Karpas-422 (cell line): ENCODE results near the gene LPCAT1. TPM values are rescaled to one million over a fixed set of nuclear protein-coding genes. Genes with fewer than 3 reads are reported as not detected.

Source experiments
- DNase-seq: peaks from one replicate; pipeline ENCODE4 v3.0.0-alpha.2; 2015
- H2AFZ ChIP-seq: fragments of 200-600 bp; sonication (generic); 2 replicates; pipeline ENCODE4 v1.6.1; 2014; ENCODE audit warnings: antibody characterized with exemption, low read length, mixed read lengths
- H3K27ac ChIP-seq: fragments of 200-600 bp; sonication (generic); 2 replicates; pipeline ENCODE4 v1.5.1; 2014; ENCODE audit warnings: mild to moderate bottlenecking, low read length, moderate library complexity
- H3K27me3 ChIP-seq: fragments of 200-600 bp; sonication (generic); 2 replicates; pipeline ENCODE4 v1.6.1; 2014; ENCODE audit warnings: low read length, mixed read lengths
- H3K36me3 ChIP-seq: fragments of 200-600 bp; sonication (generic); 2 replicates; pipeline ENCODE4 v1.6.1; 2014; ENCODE audit warnings: low read length, mixed read lengths; ENCODE audit not compliant: insufficient read depth
- H3K4me1 ChIP-seq: fragments of 200-600 bp; sonication (generic); 2 replicates; pipeline ENCODE4 v1.6.1; 2014; ENCODE audit warnings: mild to moderate bottlenecking, low read length, mixed read lengths
- H3K4me2 ChIP-seq: fragments of 200-600 bp; sonication (generic); 2 replicates; pipeline ENCODE4 v1.6.1; 2014; ENCODE audit warnings: low read length, low read depth, mild to moderate bottlenecking; ENCODE audit not compliant: poor library complexity, severe bottlenecking
- H3K4me3 ChIP-seq: fragments of 200-600 bp; sonication (generic); 2 replicates; pipeline ENCODE4 v1.5.1; 2014; ENCODE audit warnings: mild to moderate bottlenecking, antibody characterized with exemption, low read length, mixed read lengths
- H3K79me2 ChIP-seq: fragments of 200-600 bp; sonication (generic); 2 replicates; pipeline ENCODE4 v1.6.1; 2014; ENCODE audit warnings: mild to moderate bottlenecking, low read length, mixed read lengths
- H3K9ac ChIP-seq: fragments of 200-600 bp; sonication (generic); 2 replicates; pipeline ENCODE4 v1.6.0; 2014; ENCODE audit warnings: low read length
- H3K9me2 ChIP-seq: fragments of 200-600 bp; sonication (generic), shearing (Covaris generic); replicated peaks from 2 replicates; pipeline ENCODE4 v1.6.0; 2014; ENCODE audit warnings: mild to moderate bottlenecking, low read length, moderate library complexity; ENCODE audit not compliant: insufficient read depth
- H3K9me3 ChIP-seq: fragments of 300-700, 200-600 bp; sonication (generic); 2 replicates; pipeline ENCODE4 v1.6.1; 2014; ENCODE audit warnings: low read length, mixed read lengths
- H4K20me1 ChIP-seq: fragments of 200-600 bp; sonication (generic); 2 replicates; pipeline ENCODE4 v1.6.1; 2014; ENCODE audit warnings: mild to moderate bottlenecking, antibody characterized with exemption, low read length, low read depth; ENCODE audit not compliant: insufficient read depth
- total RNA-seq: library from RNA; depleted of rRNA; stranded (reverse); fragments of >200 nt; shearing (Covaris generic); gene quantifications from 2 replicates; pipeline ENCODE4 v1.2.3, GENCODE V29; 2014; ENCODE audit warnings: low replicate concordance

Gene LPCAT1
- total RNA-seq, 1 experiment from 2014 or later = 115 TPM

GRCh38 chr5:1481266-1481958 lies 42.3 kb downstream of the LPCAT1 start:
- peaks cover 41% of the 10 kb centered on the region for H3K4me1 ChIP-seq
- H3K9me3 ChIP-seq = no peaks in the 10 kb centered on the region
- no peaks in the 10 kb centered on the region for H3K79me2 ChIP-seq
- H3K9me2 ChIP-seq = no peaks in the 10 kb centered on the region
- no peak overlapping the region for H3K9ac ChIP-seq
- no peak overlapping the region for H3K4me3 ChIP-seq
- H3K4me2 ChIP-seq = no peak overlapping the region
- DNase-seq = no peak
- H4K20me1 ChIP-seq = peaks cover 10% of the 10 kb centered on the region; the same call in 1 of the 2 replicates
- H3K27ac ChIP-seq = 0 out of 2 replicates have a peak overlapping the region, but pooled peaks have one; percentile 29
- peaks cover 16% of the 10 kb centered on the region; the same call in 1 of the 2 replicates for H3K36me3 ChIP-seq
- H2AFZ ChIP-seq = no peak overlapping the region
- no peaks in the 10 kb centered on the region for H3K27me3 ChIP-seq

- Histone ChIP-seq H3K27me3 (no peaks in the 10 kb centered on the region), H3K36me3 (peaks cover 16% of the 10 kb centered on the region; the same call in 1 of the 2 replicates), H3K9me2 (no peaks in the 10 kb centered on the region), H3K9me3 (no peaks in the 10 kb centered on the region), H3K4me3 (no peak overlapping the region), H3K79me2 (no peaks in the 10 kb centered on the region), H2AFZ (no peak overlapping the region), H3K4me2 (no peak overlapping the region), H3K4me1 (peaks cover 35% of the 10 kb centered on the region), H3K27ac (no peak overlapping the region), H3K9ac (no peak overlapping the region), H4K20me1 (peaks cover 7% of the 10 kb centered on the region; the same call in 1 of the 2 replicates)
- no peak for DNase-seq
Measured at GRCh38 chr5:1480806-1481205, 43.0 kb downstream of the LPCAT1 start.

GRCh38 chr5:1480217-1480616 lies 43.5 kb downstream of the LPCAT1 start:
- H3K9me2 ChIP-seq = no peaks in the 10 kb centered on the region
- no peak overlapping the region for H3K4me3 ChIP-seq
- H4K20me1 ChIP-seq = peaks cover 7% of the 10 kb centered on the region; the same call in 1 of the 2 replicates
- no peaks in the 10 kb centered on the region for H3K79me2 ChIP-seq
- no peaks in the 10 kb centered on the region for H3K9me3 ChIP-seq
- H3K27ac ChIP-seq = no peak overlapping the region
- no peak overlapping the region for H2AFZ ChIP-seq
- H3K4me2 ChIP-seq = no peak overlapping the region
- H3K9ac ChIP-seq = no peak overlapping the region
- no peaks in the 10 kb centered on the region for H3K27me3 ChIP-seq
- H3K4me1 ChIP-seq = peaks cover 29% of the 10 kb centered on the region
- DNase-seq = no peak
- peaks cover 16% of the 10 kb centered on the region; the same call in 1 of the 2 replicates for H3K36me3 ChIP-seq

GRCh38 chr5:1479581-1480188 lies 44.1 kb downstream of the LPCAT1 start:
- Histone ChIP-seq H3K4me2 (no peak overlapping the region), H4K20me1 (peaks cover 6% of the 10 kb centered on the region; the same call in 1 of the 2 replicates), H3K36me3 (peaks cover 16% of the 10 kb centered on the region; the same call in 1 of the 2 replicates), H3K4me1 (peaks cover 23% of the 10 kb centered on the region), H3K4me3 (no peak overlapping the region), H3K9me2 (no peaks in the 10 kb centered on the region), H3K27ac (no peak overlapping the region), H3K27me3 (no peaks in the 10 kb centered on the region), H3K79me2 (no peaks in the 10 kb centered on the region), H3K9ac (no peak overlapping the region), H3K9me3 (no peaks in the 10 kb centered on the region), H2AFZ (no peak overlapping the region)
- DNase-seq = peak; percentile 80

GRCh38 chr5:1479066-1479465 lies 44.7 kb downstream of the LPCAT1 start:
- Histone ChIP-seq H3K9me3 (no peaks in the 10 kb centered on the region), H2AFZ (no peak overlapping the region), H3K27ac (no peak overlapping the region), H3K4me3 (no peak overlapping the region), H3K9ac (no peak overlapping the region), H3K9me2 (no peaks in the 10 kb centered on the region), H3K27me3 (no peaks in the 10 kb centered on the region), H3K79me2 (no peaks in the 10 kb centered on the region), H3K4me1 (peaks cover 21% of the 10 kb centered on the region), H3K4me2 (no peak overlapping the region), H4K20me1 (peaks cover 2% of the 10 kb centered on the region; the same call in 1 of the 2 replicates), H3K36me3 (peaks cover 16% of the 10 kb centered on the region; the same call in 1 of the 2 replicates)
- DNase-seq = no peak

- peaks cover 21% of the 10 kb centered on the region for H3K4me1 ChIP-seq
- no peak overlapping the region for H3K4me2 ChIP-seq
- no peaks in the 10 kb centered on the region for H3K27me3 ChIP-seq
- H3K9me3 ChIP-seq = no peaks in the 10 kb centered on the region
- H3K4me3 ChIP-seq = no peak overlapping the region
- H3K9ac ChIP-seq = no peak overlapping the region
- H3K9me2 ChIP-seq = no peaks in the 10 kb centered on the region
- H3K79me2 ChIP-seq = no peaks in the 10 kb centered on the region
- DNase-seq = no peak
- H2AFZ ChIP-seq = no peak overlapping the region
- no peak overlapping the region for H3K27ac ChIP-seq
- H3K36me3 ChIP-seq = peaks cover 21% of the 10 kb centered on the region; the same call in 1 of the 2 replicates
- H4K20me1 ChIP-seq = peaks cover 2% of the 10 kb centered on the region; the same call in 1 of the 2 replicates
Measured at GRCh38 chr5:1478271-1479035, 45.3 kb downstream of the LPCAT1 start.

GRCh38 chr5:1477341-1477740 lies 46.4 kb downstream of the LPCAT1 start:
- H3K27me3 ChIP-seq = no peaks in the 10 kb centered on the region
- H3K9ac ChIP-seq = no peak overlapping the region
- no peaks in the 10 kb centered on the region for H3K79me2 ChIP-seq
- H3K4me1 ChIP-seq = peaks cover 21% of the 10 kb centered on the region
- no peaks in the 10 kb centered on the region for H3K9me3 ChIP-seq
- no peak overlapping the region for H2AFZ ChIP-seq
- H4K20me1 ChIP-seq = peaks cover 2% of the 10 kb centered on the region; the same call in 1 of the 2 replicates
- H3K36me3 ChIP-seq = peaks cover 26% of the 10 kb centered on the region; the same call in 1 of the 2 replicates
- no peak overlapping the region for H3K27ac ChIP-seq
- no peak for DNase-seq
- no peak overlapping the region for H3K4me3 ChIP-seq
- H3K9me2 ChIP-seq = no peaks in the 10 kb centered on the region
- no peak overlapping the region for H3K4me2 ChIP-seq

GRCh38 chr5:1476967-1477310 lies 46.8 kb downstream of the LPCAT1 start:
- H3K27me3 ChIP-seq = no peaks in the 10 kb centered on the region
- H3K4me3 ChIP-seq = no peak overlapping the region
- no peak overlapping the region for H3K9ac ChIP-seq
- no peak overlapping the region for H2AFZ ChIP-seq
- H4K20me1 ChIP-seq = peaks cover 2% of the 10 kb centered on the region; the same call in 1 of the 2 replicates
- H3K4me1 ChIP-seq = peaks cover 20% of the 10 kb centered on the region
- no peaks in the 10 kb centered on the region for H3K9me3 ChIP-seq
- peaks cover 26% of the 10 kb centered on the region; the same call in 1 of the 2 replicates for H3K36me3 ChIP-seq
- no peaks in the 10 kb centered on the region for H3K79me2 ChIP-seq
- H3K4me2 ChIP-seq = no peak overlapping the region
- no peak overlapping the region for H3K27ac ChIP-seq
- DNase-seq = no peak
- no peaks in the 10 kb centered on the region for H3K9me2 ChIP-seq
